Epithelial cell of proximal tubule (primary cell): ENCODE data around the gene PADI1. TPM values are rescaled to one million over a fixed set of nuclear protein-coding genes. Genes with fewer than 3 reads are reported as not detected.

Experiments
- DNase-seq: peaks from one replicate; pipeline ENCODE4 v3.0.0-alpha.2; 2011; ENCODE audit warnings: low read depth
- H3K4me3 ChIP-seq: 2 replicates; pipeline ENCODE4 v1.5.1; 2011; ENCODE audit warnings: low read depth, mild to moderate bottlenecking, low read length
- total RNA-seq: library from RNA; depleted of rRNA; stranded (reverse); fragments of >200 nt; gene quantifications from 2 replicates; pipeline ENCODE4 v1.2.3, GENCODE V29; 2015
- TF ChIP-seq, protein P1 (sequence below): conservative IDR thresholded peaks from 2 replicates; pipeline ENCODE4 v1.5.1; 2012; ENCODE audit warnings: low read depth, mild to moderate bottlenecking, low read length

The PADI1 gene
- total RNA-seq, 1 donor from 2014 or later: 1.1 TPM

DNA sequence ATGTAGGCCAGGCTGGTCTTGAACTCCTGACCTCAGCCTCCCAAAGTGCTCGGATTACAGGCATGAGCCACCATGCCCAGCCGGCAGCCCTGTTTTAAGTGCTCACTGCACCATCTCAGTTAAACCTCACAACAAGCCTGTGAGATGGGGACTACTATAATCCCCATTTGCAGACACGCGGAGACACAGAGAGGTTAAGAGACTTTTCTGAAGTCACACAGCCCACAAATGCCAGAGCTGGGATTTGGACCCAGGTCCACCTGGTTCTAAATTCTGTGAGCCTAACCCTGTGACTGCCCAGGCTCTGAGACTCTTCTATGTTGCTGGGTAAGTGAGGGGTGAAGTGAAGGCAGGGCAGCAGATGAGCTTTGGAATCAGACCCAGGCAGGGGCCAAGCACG, 6.4 kb downstream of the PADI1 start:
- no peak for DNase-seq
- TF ChIP-seq, protein P1, sequence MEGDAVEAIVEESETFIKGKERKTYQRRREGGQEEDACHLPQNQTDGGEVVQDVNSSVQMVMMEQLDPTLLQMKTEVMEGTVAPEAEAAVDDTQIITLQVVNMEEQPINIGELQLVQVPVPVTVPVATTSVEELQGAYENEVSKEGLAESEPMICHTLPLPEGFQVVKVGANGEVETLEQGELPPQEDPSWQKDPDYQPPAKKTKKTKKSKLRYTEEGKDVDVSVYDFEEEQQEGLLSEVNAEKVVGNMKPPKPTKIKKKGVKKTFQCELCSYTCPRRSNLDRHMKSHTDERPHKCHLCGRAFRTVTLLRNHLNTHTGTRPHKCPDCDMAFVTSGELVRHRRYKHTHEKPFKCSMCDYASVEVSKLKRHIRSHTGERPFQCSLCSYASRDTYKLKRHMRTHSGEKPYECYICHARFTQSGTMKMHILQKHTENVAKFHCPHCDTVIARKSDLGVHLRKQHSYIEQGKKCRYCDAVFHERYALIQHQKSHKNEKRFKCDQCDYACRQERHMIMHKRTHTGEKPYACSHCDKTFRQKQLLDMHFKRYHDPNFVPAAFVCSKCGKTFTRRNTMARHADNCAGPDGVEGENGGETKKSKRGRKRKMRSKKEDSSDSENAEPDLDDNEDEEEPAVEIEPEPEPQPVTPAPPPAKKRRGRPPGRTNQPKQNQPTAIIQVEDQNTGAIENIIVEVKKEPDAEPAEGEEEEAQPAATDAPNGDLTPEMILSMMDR: no peak
- no peak overlapping the region for H3K4me3 ChIP-seq

DNA sequence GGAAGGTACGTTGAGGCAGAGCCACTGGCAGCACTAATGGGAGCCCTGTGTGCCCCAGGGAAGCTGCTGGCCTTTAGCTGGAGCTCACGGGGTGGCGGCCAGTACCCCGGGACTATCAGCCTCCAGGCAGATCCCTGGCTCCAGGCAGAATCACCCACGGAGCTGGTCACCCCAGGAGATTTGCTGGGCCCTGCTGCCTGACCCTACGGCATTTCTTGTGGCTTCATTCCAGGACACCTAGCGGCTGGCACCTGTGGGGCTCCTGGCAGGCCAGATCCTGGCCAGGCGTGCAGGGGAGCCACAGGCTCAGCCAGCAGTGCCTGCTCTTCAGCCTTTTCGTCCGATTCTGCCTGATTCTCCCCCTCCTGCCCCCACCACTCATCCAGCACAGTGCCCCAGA, 7.1 kb downstream of the PADI1 start:
- DNase-seq: no peak
- TF ChIP-seq, protein P1: no peak
- no peak overlapping the region for H3K4me3 ChIP-seq

DNA sequence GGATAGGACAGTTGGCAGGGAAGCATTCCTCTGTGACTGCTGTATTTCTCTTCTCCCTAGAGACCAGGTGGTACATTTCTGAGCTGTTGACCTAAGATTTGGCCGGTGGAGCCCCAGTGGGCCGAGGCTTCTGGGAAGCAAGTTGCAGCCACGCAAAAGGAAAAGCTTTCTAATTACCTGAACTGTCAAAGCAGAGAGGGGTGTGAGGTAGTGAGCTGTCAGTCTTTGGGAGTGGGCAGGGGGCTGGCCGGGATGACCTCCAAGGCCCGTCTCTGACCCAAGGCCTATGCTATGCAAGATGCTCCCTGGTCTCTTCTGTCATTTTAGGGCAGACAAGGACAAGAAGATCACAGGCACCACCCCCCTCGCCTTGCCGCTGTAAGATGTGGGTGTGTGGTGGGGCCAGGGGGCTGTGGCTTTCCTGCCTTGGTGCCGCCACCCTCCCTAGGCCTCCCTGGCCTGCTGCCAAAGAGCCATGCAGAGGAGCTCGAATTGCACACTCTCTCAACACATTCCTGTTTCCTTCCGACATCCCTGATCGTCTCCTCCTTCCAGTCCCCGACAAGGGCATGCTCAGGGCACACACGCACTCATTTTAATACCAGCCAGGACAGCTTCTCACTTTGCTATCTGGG, 7.7 kb downstream of the PADI1 start:
- no peak for DNase-seq
- H3K4me3 ChIP-seq: no peak overlapping the region
- TF ChIP-seq, protein P1: no peak

DNA sequence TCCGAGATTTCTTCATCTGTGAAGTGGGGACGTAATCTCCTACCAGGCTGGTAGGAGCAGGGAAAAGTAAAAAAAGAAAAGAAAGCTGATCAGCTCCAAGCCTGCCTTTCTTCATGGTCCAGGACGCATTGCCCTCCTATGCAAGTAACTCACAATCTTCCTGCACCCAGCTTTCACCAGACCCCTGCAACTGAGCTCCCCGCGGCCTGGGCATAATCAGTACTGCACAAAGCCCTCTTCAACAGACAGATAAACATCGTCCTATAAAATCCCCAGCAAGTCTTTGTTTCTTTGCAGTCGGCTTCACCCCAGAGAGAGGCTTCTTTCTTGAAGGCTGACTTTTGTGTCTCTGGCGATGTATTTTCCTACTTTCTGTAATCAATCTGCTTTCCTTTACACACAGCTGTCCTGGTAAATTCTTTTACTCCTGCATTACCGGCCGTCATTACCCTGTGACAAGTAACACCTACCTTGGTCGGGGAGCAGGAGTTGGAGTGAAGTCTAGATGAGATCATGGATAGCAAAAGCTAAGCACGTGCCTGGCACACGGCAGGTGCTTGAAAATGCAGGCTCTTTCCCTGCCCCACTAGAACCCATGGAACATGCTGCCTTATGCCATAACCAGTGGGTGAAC, 8.3 kb downstream of the PADI1 start:
- no peak overlapping the region for H3K4me3 ChIP-seq
- TF ChIP-seq, protein P1: no peak
- DNase-seq: no peak

DNA sequence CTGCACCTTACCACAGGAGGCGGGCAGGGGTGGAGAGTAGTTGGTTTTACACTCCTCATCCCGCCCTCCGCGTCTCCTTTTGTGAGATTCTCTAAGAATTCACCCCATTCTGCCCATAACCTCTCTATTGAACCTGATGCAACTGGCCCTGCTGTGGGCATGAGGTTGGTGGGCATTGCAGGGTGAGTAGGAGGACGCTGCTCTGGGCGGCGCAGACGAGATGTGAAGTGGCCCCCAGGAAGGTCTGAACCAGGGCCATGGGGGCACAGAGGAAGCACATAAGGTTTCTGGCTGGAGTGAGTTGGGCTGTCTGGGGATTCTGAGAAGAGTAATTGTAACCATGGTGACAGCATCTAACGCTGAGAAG, 8.8 kb downstream of the PADI1 start:
- DNase-seq: no peak
- TF ChIP-seq, protein P1: no peak
- no peak overlapping the region for H3K4me3 ChIP-seq

DNA sequence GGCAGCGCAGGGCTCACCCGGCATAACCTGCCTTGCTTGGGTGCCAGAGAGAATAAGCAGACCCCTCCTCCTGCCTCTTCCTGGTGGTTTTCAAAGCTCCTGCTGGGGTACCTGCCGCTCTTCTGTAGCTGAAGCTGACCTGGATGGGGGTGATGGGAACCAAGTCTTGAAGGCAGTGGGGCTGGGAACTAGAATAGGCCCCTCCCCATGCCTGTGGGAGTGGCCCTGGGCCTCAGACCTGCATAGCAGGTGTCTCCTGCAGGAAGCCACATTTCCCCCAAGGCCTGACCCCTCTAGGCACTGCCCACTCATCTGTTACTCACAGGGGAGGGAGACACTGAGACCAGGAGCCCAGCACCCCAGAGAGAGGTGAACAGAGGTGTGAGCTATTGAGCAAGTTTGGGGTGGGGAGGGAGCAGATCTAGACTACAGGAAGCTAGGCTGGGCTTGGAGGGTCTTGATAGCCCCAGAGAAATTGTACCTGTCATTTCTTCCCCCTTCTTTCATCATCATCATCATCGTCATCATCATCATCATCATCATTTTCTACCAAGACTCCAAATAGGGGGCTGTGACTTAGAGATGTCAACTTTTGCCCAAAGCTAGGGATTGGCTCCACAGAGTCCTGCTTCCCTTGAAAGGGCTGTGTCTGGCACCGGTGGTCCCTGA, 10.1 kb downstream of the PADI1 start:
- TF ChIP-seq, protein P1: no peak
- H3K4me3 ChIP-seq: no peak overlapping the region
- no peak for DNase-seq
